Omental fat pad (tissue), 4 donors: Measurements from ENCODE around the gene DISP3. TPM values are rescaled to one million over a fixed set of nuclear protein-coding genes. Genes with fewer than 3 reads are reported as not detected.

ENCODE experiments used
- ATAC-seq: fragments of 150-250 bp; one replicate; pipeline ENCODE4 v1.9.1; 2016; ENCODE audit warnings: mild to moderate bottlenecking, moderate library complexity; ENCODE audit not compliant: low FRiP score
- DNase-seq: peaks from one replicate; pipeline ENCODE4 v3.0.0-alpha.2; 2019; ENCODE audit warnings: low spot score
- CTCF ChIP-seq, 3 donors: fragments of 450-650 bp; IDR thresholded peaks; one replicate each; pipeline ENCODE4 v1.5.1; 2016 to 2017; ENCODE audit warnings: antibody characterized with exemption in 3 of 3, mild to moderate bottlenecking in 3 of 3, moderate library complexity in 2 of 3
- total RNA-seq, 4 donors: library from RNA; depleted of rRNA; stranded (reverse); fragments of >200 nt; gene quantifications; one replicate each; pipeline ENCODE4 v1.1.0, GENCODE V29; 2016

Gene DISP3
- total RNA-seq, 4 donors from 2014 or later: 0.09 TPM; not detected in 3

- no peak for ATAC-seq
- no peak for DNase-seq
- no peak for TF ChIP-seq CTCF (IDR thresholded peaks at IDR 0.05)
Observed at GRCh38 chr1:11479375-11479979, 522 bp downstream of the DISP3 start.

GRCh38 chr1:11481019-11481418, 2.1 kb downstream of the DISP3 start:
- ATAC-seq (no peak), DNase-seq (no peak)
- TF ChIP-seq CTCF (IDR thresholded peaks at IDR 0.05): no peak

GRCh38 chr1:11482198-11482597, 3.2 kb downstream of the DISP3 start:
- DNase-seq: no peak
- ATAC-seq: no peak
- TF ChIP-seq CTCF (IDR thresholded peaks at IDR 0.05): no peak

- no peak for ATAC-seq
- TF ChIP-seq CTCF (IDR thresholded peaks at IDR 0.05): no peak
- DNase-seq: no peak
Observed at GRCh38 chr1:11482701-11483479, 3.9 kb downstream of the DISP3 start.

- DNase-seq (no peak), ATAC-seq (no peak)
- TF ChIP-seq CTCF (IDR thresholded peaks at IDR 0.05): no peak
Observed at GRCh38 chr1:11483581-11484320, 4.8 kb downstream of the DISP3 start.

- ATAC-seq (no peak), DNase-seq (no peak)
- TF ChIP-seq CTCF (IDR thresholded peaks at IDR 0.05): no peak
Observed at GRCh38 chr1:11484321-11484655, 5.3 kb downstream of the DISP3 start.
